GM18951 (cell line): ENCODE data around the gene KLF8.

Experiments
- POLR2A ChIP-seq: IDR thresholded peaks from 4 replicates; pipeline ENCODE4 v1.6.1; 2011; ENCODE audit warnings: mild to moderate bottlenecking; ENCODE audit not compliant: insufficient read length, insufficient read depth; ENCODE audit errors: extremely low read depth
- in situ Hi-C: fragments of 300-500 bp; cut with MboI; formaldehyde crosslinking; loops from one replicate; pipeline ENCODE4 v1.12.0; 2022; ENCODE audit warnings: low sequenced_read_pairs, mixed read lengths, inconsistent platforms; ENCODE audit not compliant: unreplicated experiment

KLF8 gene

GRCh38 chrX:56253832-56254703 lies 21.9 kb downstream of the KLF8 start:
- TF ChIP-seq POLR2A, result no peak
- in situ Hi-C loops, result loop anchor here (25.0 kb wide), 1 partner anchor 483 kb away; the partner anchor contains the start of gene NBDY

DNA sequence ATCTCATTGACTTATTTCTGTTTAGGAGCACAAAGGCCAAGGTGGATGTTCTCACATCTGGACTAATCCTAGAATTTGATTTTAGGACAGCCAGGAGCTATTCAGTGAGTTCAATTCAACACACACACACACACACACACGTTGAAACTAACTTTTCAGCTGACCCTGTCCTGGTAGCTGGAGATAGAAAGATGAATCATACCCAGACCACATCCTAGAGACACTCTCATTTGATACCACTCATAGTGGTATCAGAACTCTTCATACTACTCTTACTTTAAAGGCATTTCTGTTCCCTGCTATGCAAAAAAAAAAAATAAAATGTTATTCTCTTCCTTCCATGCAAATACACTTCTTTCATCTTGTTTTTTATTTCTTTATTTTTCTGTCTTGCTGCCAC lies 36.7 kb downstream of the KLF8 start:
- in situ Hi-C loops, result loop anchor here (25.0 kb wide), 1 partner anchor 468 kb away; the partner anchor contains the start of gene NBDY
- no peak for TF ChIP-seq POLR2A

- in situ Hi-C loops, result no loop called here
These were observed 46.5 kb downstream of the KLF8 start for GRCh38 chrX:56278692-56279091.

GRCh38 chrX:56279863-56280262 lies 47.7 kb downstream of the KLF8 start:
- in situ Hi-C loops, result no loop called here

More at GRCh38 chrX:56278692-56279091, 46.5 kb downstream of the KLF8 start:
- TF ChIP-seq POLR2A, result no peak

GRCh38 chrX:56281789-56282188 lies 49.6 kb downstream of the KLF8 start:
- no peak for TF ChIP-seq POLR2A
- in situ Hi-C loops, result no loop called here

More at GRCh38 chrX:56279863-56280262, 47.7 kb downstream of the KLF8 start:
- TF ChIP-seq POLR2A, result no peak

GRCh38 chrX:56284269-56284668 lies 52.1 kb downstream of the KLF8 start:
- in situ Hi-C loops, result no loop called here
- TF ChIP-seq POLR2A, result no peak

GRCh38 chrX:56288608-56289007 lies 56.5 kb downstream of the KLF8 start:
- in situ Hi-C loops, result no loop called here
- no peak for TF ChIP-seq POLR2A

GRCh38 chrX:56289449-56289848 lies 57.3 kb downstream of the KLF8 start:
- TF ChIP-seq POLR2A, result no peak
- in situ Hi-C loops, result no loop called here

DNA sequence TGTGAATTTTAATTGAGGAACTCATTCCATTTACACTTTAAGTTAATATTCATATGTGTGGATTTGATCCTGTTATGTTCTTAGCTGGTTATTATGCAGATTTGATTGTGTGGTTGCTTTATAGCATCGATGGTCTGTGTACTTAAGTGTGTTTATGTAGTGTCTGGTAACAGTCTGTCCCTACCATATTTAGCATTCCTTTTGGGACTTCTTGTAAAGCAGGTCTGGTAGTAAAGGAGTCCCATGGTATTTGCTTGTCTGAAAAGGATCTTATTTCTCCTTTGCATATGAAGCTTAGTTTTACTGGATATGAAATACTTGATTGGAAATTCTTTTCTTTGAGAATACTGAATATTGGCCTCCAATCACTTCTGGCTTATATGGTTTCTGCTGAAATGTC lies 76.6 kb downstream of the KLF8 start:
- no peak for TF ChIP-seq POLR2A
- in situ Hi-C loops, result no loop called here

- in situ Hi-C loops, result no loop called here
- TF ChIP-seq POLR2A, result no peak
These were observed 77.7 kb downstream of the KLF8 start for GRCh38 chrX:56309881-56310280.

DNA sequence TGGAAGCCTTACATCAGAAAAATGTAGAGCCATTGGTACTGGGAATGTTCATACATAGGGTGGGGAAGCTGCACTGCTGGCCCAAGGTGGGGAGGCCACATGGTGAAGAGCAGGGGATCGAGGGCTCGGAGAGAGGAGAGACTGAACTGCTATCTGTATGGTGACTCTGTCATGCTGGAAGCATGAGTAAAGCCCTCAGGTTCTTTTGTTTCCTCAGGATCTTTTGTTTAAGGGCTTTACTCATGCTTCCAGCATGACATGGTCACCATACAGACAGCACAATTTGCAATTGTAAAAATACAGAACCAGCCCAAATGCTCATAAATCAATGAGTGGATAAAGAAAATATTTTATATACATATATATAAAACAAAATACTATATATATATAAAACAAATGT lies 78.4 kb downstream of the KLF8 start:
- in situ Hi-C loops, result no loop called here
- no peak for TF ChIP-seq POLR2A

DNA sequence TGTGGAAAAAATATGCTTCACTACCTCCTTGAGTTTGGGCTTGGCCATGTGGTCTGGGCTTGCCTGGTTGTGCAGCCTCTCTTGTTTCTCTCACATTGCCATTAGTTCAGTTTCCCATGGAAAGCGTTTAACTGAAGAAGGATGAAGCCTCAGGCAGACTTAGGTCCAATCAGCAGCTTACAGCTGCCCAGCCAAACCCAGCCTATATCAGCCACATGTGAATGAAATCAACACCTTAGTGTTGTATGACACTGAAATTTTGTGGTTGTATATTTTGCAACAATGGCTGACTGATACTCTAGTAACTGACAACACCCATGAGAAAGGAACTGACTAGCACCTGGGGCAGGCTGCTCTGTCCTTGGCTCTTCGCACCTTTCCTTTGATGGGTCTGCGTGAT lies 81.2 kb downstream of the KLF8 start:
- in situ Hi-C loops, result no loop called here
- no peak for TF ChIP-seq POLR2A

GRCh38 chrX:56314334-56314733 lies 82.2 kb downstream of the KLF8 start:
- no peak for TF ChIP-seq POLR2A
- in situ Hi-C loops, result no loop called here

- no peak for TF ChIP-seq POLR2A
- in situ Hi-C loops, result no loop called here
These were observed 85.9 kb downstream of the KLF8 start for GRCh38 chrX:56318076-56318475.
